WERI-Rb-1 (cell line): ENCODE results near the gene DCANP1.

Experiments
- DNase-seq: peaks from one replicate; pipeline ENCODE4 v3.0.0-alpha.2; 2020
- H3K27ac ChIP-seq: fragments of 250-450 bp; sonication (Bioruptor Pico); 2 replicates; pipeline ENCODE4 v1.5.1; 2020; ENCODE audit warnings: mild to moderate bottlenecking, moderate library complexity
- H3K27me3 ChIP-seq: fragments of 250-450 bp; sonication (Bioruptor Pico); 2 replicates; pipeline ENCODE4 v1.5.1; 2021; ENCODE audit warnings: mild to moderate bottlenecking, low read depth, moderate library complexity; ENCODE audit not compliant: insufficient read depth, severe bottlenecking
- H3K36me3 ChIP-seq: fragments of 250-450 bp; sonication (Bioruptor Pico); 2 replicates; pipeline ENCODE4 v1.5.1; 2020; ENCODE audit warnings: mild to moderate bottlenecking, moderate library complexity
- H3K4me3 ChIP-seq: 2 replicates; pipeline ENCODE4 v1.5.1; 2011; ENCODE audit warnings: low read depth, mild to moderate bottlenecking, control low read depth, low read length
- H3K9me3 ChIP-seq: fragments of 250-450 bp; sonication (Bioruptor Pico); 2 replicates; pipeline ENCODE4 v1.5.1; 2021; ENCODE audit warnings: mild to moderate bottlenecking, moderate library complexity; ENCODE audit not compliant: severe bottlenecking
- TF ChIP-seq, protein P1 (sequence below): IDR thresholded peaks from 2 replicates; pipeline ENCODE4 v1.5.1; 2011; ENCODE audit warnings: low read depth, mild to moderate bottlenecking, control low read depth, inconsistent platforms, low read length

DCANP1 gene

GRCh38 chr5:135437422-135437795 lies 9.7 kb downstream of the DCANP1 start:
- Histone ChIP-seq H3K27ac (no peak overlapping the region), H3K27me3 (no peaks in the 10 kb centered on the region), H3K9me3 (no peaks in the 10 kb centered on the region), H3K4me3 (no peak overlapping the region), H3K36me3 (no peaks in the 10 kb centered on the region)
- TF ChIP-seq, protein P1, sequence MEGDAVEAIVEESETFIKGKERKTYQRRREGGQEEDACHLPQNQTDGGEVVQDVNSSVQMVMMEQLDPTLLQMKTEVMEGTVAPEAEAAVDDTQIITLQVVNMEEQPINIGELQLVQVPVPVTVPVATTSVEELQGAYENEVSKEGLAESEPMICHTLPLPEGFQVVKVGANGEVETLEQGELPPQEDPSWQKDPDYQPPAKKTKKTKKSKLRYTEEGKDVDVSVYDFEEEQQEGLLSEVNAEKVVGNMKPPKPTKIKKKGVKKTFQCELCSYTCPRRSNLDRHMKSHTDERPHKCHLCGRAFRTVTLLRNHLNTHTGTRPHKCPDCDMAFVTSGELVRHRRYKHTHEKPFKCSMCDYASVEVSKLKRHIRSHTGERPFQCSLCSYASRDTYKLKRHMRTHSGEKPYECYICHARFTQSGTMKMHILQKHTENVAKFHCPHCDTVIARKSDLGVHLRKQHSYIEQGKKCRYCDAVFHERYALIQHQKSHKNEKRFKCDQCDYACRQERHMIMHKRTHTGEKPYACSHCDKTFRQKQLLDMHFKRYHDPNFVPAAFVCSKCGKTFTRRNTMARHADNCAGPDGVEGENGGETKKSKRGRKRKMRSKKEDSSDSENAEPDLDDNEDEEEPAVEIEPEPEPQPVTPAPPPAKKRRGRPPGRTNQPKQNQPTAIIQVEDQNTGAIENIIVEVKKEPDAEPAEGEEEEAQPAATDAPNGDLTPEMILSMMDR = no peak
- DNase-seq = no peak

GRCh38 chr5:135436951-135437418 lies 10.2 kb downstream of the DCANP1 start:
- TF ChIP-seq, protein P1 = no peak
- no peak overlapping the region for H3K27ac ChIP-seq
- DNase-seq = no peak

GRCh38 chr5:135435467-135436330 lies 11.4 kb downstream of the DCANP1 start:
- no peak for DNase-seq
- H3K9me3 ChIP-seq = no peaks in the 10 kb centered on the region

More at GRCh38 chr5:135436951-135437418, 10.2 kb downstream of the DCANP1 start:
- Histone ChIP-seq H3K4me3 (no peak overlapping the region), H3K27me3 (no peaks in the 10 kb centered on the region), H3K9me3 (no peaks in the 10 kb centered on the region), H3K36me3 (no peaks in the 10 kb centered on the region)

GRCh38 chr5:135434591-135435466 lies 12.3 kb downstream of the DCANP1 start:
- Histone ChIP-seq H3K4me3 (no peak overlapping the region), H3K27me3 (no peaks in the 10 kb centered on the region), H3K36me3 (no peaks in the 10 kb centered on the region), H3K9me3 (no peaks in the 10 kb centered on the region), H3K27ac (no peak overlapping the region)
- DNase-seq = no peak
- TF ChIP-seq, protein P1 = no peak

More at GRCh38 chr5:135435467-135436330, 11.4 kb downstream of the DCANP1 start:
- Histone ChIP-seq H3K27me3 (no peaks in the 10 kb centered on the region), H3K4me3 (no peak overlapping the region), H3K27ac (no peak overlapping the region), H3K36me3 (no peaks in the 10 kb centered on the region)
- TF ChIP-seq, protein P1 = no peak

- H3K27ac ChIP-seq = no peak overlapping the region
- H3K36me3 ChIP-seq = no peaks in the 10 kb centered on the region
- no peaks in the 10 kb centered on the region for H3K9me3 ChIP-seq
- no peaks in the 10 kb centered on the region for H3K27me3 ChIP-seq
- TF ChIP-seq, protein P1 = no peak
- no peak overlapping the region for H3K4me3 ChIP-seq
- no peak for DNase-seq
These were observed 13.3 kb downstream of the DCANP1 start for GRCh38 chr5:135433681-135434426.
